MV-4-11 (cell line): ENCODE measurements around the gene PLA2G4C.
"Not testable (repeated sequence)": the region's sequence is repeated elsewhere in the genome, so short reads cannot be mapped to it uniquely, and the experiment has no call there.

Source experiments
- DNase-seq: peaks from one replicate; lab custom pipeline; 2025; lab: John Stamatoyannopoulos, UW

PLA2G4C gene

GRCh38 chr19:48108997-48109782 lies 1.4 kb downstream of the PLA2G4C start:
- DNase-seq = no peak

GRCh38 chr19:48103922-48104321 lies 6.7 kb downstream of the PLA2G4C start:
- no peak for DNase-seq

- DNase-seq = peak; percentile 45
Observed at GRCh38 chr19:48102870-48103751, 7.5 kb downstream of the PLA2G4C start.

- DNase-seq = no peak
Observed at GRCh38 chr19:48095612-48096175, 14.9 kb downstream of the PLA2G4C start.

GRCh38 chr19:48094855-48095203 lies 15.8 kb downstream of the PLA2G4C start:
- no peak for DNase-seq

- no peak for DNase-seq
Observed at GRCh38 chr19:48094129-48094854, 16.3 kb downstream of the PLA2G4C start.

- DNase-seq = not testable (repeated sequence)
Observed at GRCh38 chr19:48091111-48091718, 19.4 kb downstream of the PLA2G4C start.

GRCh38 chr19:48090281-48090802 lies 20.3 kb downstream of the PLA2G4C start:
- peak; percentile 23 for DNase-seq

GRCh38 chr19:48088991-48089390 lies 21.6 kb downstream of the PLA2G4C start:
- DNase-seq = not testable (repeated sequence)

- no peak for DNase-seq
Observed at GRCh38 chr19:48085904-48086864, 24.4 kb downstream of the PLA2G4C start.

- no peak for DNase-seq
Observed at GRCh38 chr19:48085076-48085475, 25.5 kb downstream of the PLA2G4C start.

GRCh38 chr19:48081106-48081505 lies 29.5 kb downstream of the PLA2G4C start:
- no peak for DNase-seq

- not testable (repeated sequence) for DNase-seq
Observed at GRCh38 chr19:48070177-48070769, 40.3 kb downstream of the PLA2G4C start.

GRCh38 chr19:48069435-48069834 lies 41.2 kb downstream of the PLA2G4C start:
- DNase-seq = no peak

GRCh38 chr19:48064509-48064908 lies 46.1 kb downstream of the PLA2G4C start:
- DNase-seq = no peak

- DNase-seq = no peak
Observed at GRCh38 chr19:48061401-48062344, 48.9 kb downstream of the PLA2G4C start.

GRCh38 chr19:48060381-48060780 lies 50.2 kb downstream of the PLA2G4C start:
- no peak for DNase-seq

- no peak for DNase-seq
Observed at GRCh38 chr19:48059331-48059730, 51.3 kb downstream of the PLA2G4C start.

GRCh38 chr19:48053856-48054255 lies 56.8 kb downstream of the PLA2G4C start:
- no peak for DNase-seq
